ENCODE data around the gene IFT122. TPM values are rescaled to one million over a fixed set of nuclear protein-coding genes. Genes with fewer than 3 reads are reported as not detected.

The IFT122 gene
- total RNA-seq, 3 donors from 2014 or later = 43.2 to 60.6 (median 45.8) TPM

DNA sequence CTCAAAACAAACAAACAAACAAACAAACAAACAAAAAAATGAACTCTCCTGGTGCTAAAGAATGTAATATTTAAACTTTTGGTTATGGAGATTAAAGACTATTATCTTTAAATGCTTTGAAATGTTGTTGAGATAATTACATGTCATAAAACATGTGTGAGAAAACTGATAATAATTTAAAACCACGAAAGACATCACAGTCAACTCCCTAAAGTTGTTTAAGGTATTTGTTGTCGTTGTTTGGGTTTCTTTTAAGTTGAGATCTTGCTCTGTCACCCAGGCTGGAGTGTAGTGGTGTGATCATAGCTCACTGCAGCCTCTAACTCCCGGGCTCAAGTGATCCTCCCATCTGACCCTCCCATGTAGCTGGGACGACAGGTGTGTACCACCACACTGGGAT lies 23.6 kb upstream of the IFT122 start:
- Histone ChIP-seq H3K9me3 (no peaks in the 10 kb centered on the region), H3K27ac (no peak overlapping the region), H3K4me1 (no peaks in the 10 kb centered on the region), H3K4me3 (no peak overlapping the region), H3K27me3 (no peaks in the 10 kb centered on the region), H3K36me3 (no peaks in the 10 kb centered on the region)
- intact Hi-C loops (cut with DNase I; ENCODE audit: low total_unique reads) = no loop called here
- no peak for TF ChIP-seq CTCF (IDR thresholded peaks at IDR 0.05)
- TF ChIP-seq POLR2A (IDR thresholded peaks at IDR 0.05) = no peak
- TF ChIP-seq POLR2AphosphoS5 (IDR thresholded peaks at IDR 0.05) = no peak
- no peak for DNase-seq (ENCODE audit: low spot score in 2 of 2)

DNA sequence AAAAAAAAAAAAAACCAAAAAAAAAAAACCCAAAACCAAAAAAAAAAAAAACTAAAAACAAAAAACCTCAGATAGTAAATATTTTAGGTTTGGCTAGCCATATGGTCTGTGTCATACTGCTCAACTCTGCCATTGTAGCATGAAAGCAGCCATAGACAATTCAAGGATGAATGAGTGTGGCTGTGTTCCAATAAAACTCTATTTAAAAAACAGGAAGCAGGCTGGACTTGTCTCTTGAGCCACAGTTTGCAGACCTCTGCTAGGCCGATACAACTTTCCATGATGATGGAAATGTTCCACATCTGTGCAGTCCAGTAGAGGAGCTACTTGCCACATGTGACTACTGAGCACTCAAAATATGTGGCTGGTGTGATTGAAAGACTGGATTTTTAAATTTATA lies 22.7 kb upstream of the IFT122 start:
- no peaks in the 10 kb centered on the region for H3K4me1 ChIP-seq
- H3K4me3 ChIP-seq = no peak overlapping the region
- H3K9me3 ChIP-seq = no peaks in the 10 kb centered on the region
- no peaks in the 10 kb centered on the region for H3K27me3 ChIP-seq
- DNase-seq (ENCODE audit: low spot score in 2 of 2) = no peak
- no peak overlapping the region for H3K27ac ChIP-seq
- intact Hi-C loops (cut with DNase I; ENCODE audit: low total_unique reads) = no loop called here
- TF ChIP-seq CTCF (IDR thresholded peaks at IDR 0.05) = no peak
- no peaks in the 10 kb centered on the region for H3K36me3 ChIP-seq

- intact Hi-C loops (cut with DNase I; ENCODE audit: low total_unique reads) = no loop called here
- Histone ChIP-seq H3K27me3 (no peaks in the 10 kb centered on the region), H3K9me3 (no peaks in the 10 kb centered on the region), H3K4me3 (no peak overlapping the region), H3K27ac (peak overlapping the region in 1 of 2 donors; percentile 19), H3K4me1 (no peaks in the 10 kb centered on the region), H3K36me3 (no peaks in the 10 kb centered on the region)
- TF ChIP-seq POLR2A (IDR thresholded peaks at IDR 0.05) = no peak
- TF ChIP-seq CTCF (IDR thresholded peaks at IDR 0.05) = no peak
- TF ChIP-seq POLR2AphosphoS5 (IDR thresholded peaks at IDR 0.05) = no peak
- peak in 1 of 2 donors; percentile 42 for DNase-seq (ENCODE audit: low spot score in 2 of 2)
Measured at GRCh38 chr3:129418041-129418973, 21.7 kb upstream of the IFT122 start.

- Histone ChIP-seq H3K4me1 (no peaks in the 10 kb centered on the region), H3K27ac (no peak overlapping the region), H3K36me3 (no peaks in the 10 kb centered on the region), H3K27me3 (no peaks in the 10 kb centered on the region), H3K9me3 (no peaks in the 10 kb centered on the region), H3K4me3 (no peak overlapping the region)
- TF ChIP-seq CTCF (IDR thresholded peaks at IDR 0.05) = no peak
- intact Hi-C loops (cut with DNase I; ENCODE audit: low total_unique reads) = no loop called here
- DNase-seq (ENCODE audit: low spot score in 2 of 2) = no peak
Measured at GRCh38 chr3:129419476-129419875, 20.5 kb upstream of the IFT122 start.

- Histone ChIP-seq H3K4me3 (no peak overlapping the region), H3K9me3 (no peaks in the 10 kb centered on the region), H3K27me3 (no peaks in the 10 kb centered on the region), H3K27ac (no peak overlapping the region), H3K36me3 (no peaks in the 10 kb centered on the region), H3K4me1 (no peaks in the 10 kb centered on the region)
- DNase-seq (ENCODE audit: low spot score in 2 of 2) = no peak
- intact Hi-C loops (cut with DNase I; ENCODE audit: low total_unique reads) = no loop called here
- TF ChIP-seq CTCF (IDR thresholded peaks at IDR 0.05) (no peak), POLR2A (IDR thresholded peaks at IDR 0.05) (no peak), POLR2AphosphoS5 (IDR thresholded peaks at IDR 0.05) (no peak)
Measured at GRCh38 chr3:129421236-129421883, 18.7 kb upstream of the IFT122 start.
